Lower lobe of right lung (tissue), 2 donors: ENCODE results near the gene ATXN7L1. TPM values are rescaled to one million over a fixed set of nuclear protein-coding genes. Genes with fewer than 3 reads are reported as not detected.

Experiments used
- ATAC-seq, 2 donors: fragments of 200-7000 bp; cut with Tn5 transposase; one replicate each; pipeline ENCODE4 v1.9.1; 2020 to 2022; ENCODE audit warnings: mild to moderate bottlenecking in 2 of 2, moderate library complexity in 2 of 2
- DNase-seq: peaks from one replicate; pipeline ENCODE4 v3.0.0-alpha.2; 2020
- H3K27ac ChIP-seq: fragments of 200-600 bp; one replicate; pipeline ENCODE4 v1.8.0; 2022
- H3K27me3 ChIP-seq: fragments of 200-600 bp; one replicate; pipeline ENCODE4 v1.8.0; 2022; ENCODE audit warnings: low read depth
- H3K36me3 ChIP-seq: fragments of 200-600 bp; one replicate; pipeline ENCODE4 v1.8.0; 2022; ENCODE audit warnings: mild to moderate bottlenecking
- H3K4me1 ChIP-seq: fragments of 200-600 bp; one replicate; pipeline ENCODE4 v1.8.0; 2022
- H3K4me3 ChIP-seq: fragments of 200-600 bp; one replicate; pipeline ENCODE4 v1.8.0; 2022; ENCODE audit warnings: mild to moderate bottlenecking
- H3K9me3 ChIP-seq: fragments of 200-600 bp; one replicate; pipeline ENCODE4 v1.8.0; 2022
- intact Hi-C: fragments of 100-400 bp; cut with DNase I; formaldehyde crosslinking; loops from one replicate; pipeline ENCODE4 v1.11.0; 2022
- total RNA-seq: library from RNA; stranded (reverse); fragmentation: NEBNext Ultra II Directional; extraction: Animal tissue kit (Norgen Biotek cat#: 25700); gene quantifications from one replicate; pipeline ENCODE4 v1.2.1, GENCODE V29; 2021
- TF ChIP-seq, protein P1 (sequence below): fragments of 200-600 bp; IDR thresholded peaks from one replicate; pipeline ENCODE4 v1.8.0; 2022; ENCODE audit warnings: antibody characterized with exemption, mild to moderate bottlenecking
- donor health status: DM: no; HTN: yes; CAD: no; lungs with severe emphysema.

ATXN7L1 gene
- total RNA-seq, 1 donor from 2014 or later: 17.7 TPM

- Histone ChIP-seq H3K27ac (no peak overlapping the region), H3K4me3 (no peak overlapping the region), H3K27me3 (no peaks in the 10 kb centered on the region), H3K9me3 (no peaks in the 10 kb centered on the region), H3K36me3 (no peaks in the 10 kb centered on the region), H3K4me1 (peaks cover 21% of the 10 kb centered on the region)
- intact Hi-C loops: no loop called here
- TF ChIP-seq, protein P1, sequence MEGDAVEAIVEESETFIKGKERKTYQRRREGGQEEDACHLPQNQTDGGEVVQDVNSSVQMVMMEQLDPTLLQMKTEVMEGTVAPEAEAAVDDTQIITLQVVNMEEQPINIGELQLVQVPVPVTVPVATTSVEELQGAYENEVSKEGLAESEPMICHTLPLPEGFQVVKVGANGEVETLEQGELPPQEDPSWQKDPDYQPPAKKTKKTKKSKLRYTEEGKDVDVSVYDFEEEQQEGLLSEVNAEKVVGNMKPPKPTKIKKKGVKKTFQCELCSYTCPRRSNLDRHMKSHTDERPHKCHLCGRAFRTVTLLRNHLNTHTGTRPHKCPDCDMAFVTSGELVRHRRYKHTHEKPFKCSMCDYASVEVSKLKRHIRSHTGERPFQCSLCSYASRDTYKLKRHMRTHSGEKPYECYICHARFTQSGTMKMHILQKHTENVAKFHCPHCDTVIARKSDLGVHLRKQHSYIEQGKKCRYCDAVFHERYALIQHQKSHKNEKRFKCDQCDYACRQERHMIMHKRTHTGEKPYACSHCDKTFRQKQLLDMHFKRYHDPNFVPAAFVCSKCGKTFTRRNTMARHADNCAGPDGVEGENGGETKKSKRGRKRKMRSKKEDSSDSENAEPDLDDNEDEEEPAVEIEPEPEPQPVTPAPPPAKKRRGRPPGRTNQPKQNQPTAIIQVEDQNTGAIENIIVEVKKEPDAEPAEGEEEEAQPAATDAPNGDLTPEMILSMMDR: no peak
- DNase-seq (peak; percentile 74), ATAC-seq (peak; percentile 74 to 79)
Observed at GRCh38 chr7:105837765-105838626, 38.4 kb downstream of the ATXN7L1 start.

- ATAC-seq (no peak), DNase-seq (no peak)
- Histone ChIP-seq H3K4me3 (no peak overlapping the region), H3K4me1 (peaks cover 34% of the 10 kb centered on the region), H3K36me3 (no peaks in the 10 kb centered on the region), H3K9me3 (no peaks in the 10 kb centered on the region), H3K27ac (no peak overlapping the region), H3K27me3 (no peaks in the 10 kb centered on the region)
- intact Hi-C loops: no loop called here
- TF ChIP-seq, protein P1: no peak
Observed at GRCh38 chr7:105835441-105835840, 41.0 kb downstream of the ATXN7L1 start.

GRCh38 chr7:105831824-105832535 is 44.4 kb downstream of the ATXN7L1 start:
- Histone ChIP-seq H3K4me3 (no peak overlapping the region), H3K4me1 (peaks cover 20% of the 10 kb centered on the region), H3K27me3 (no peaks in the 10 kb centered on the region), H3K27ac (no peak overlapping the region), H3K9me3 (no peaks in the 10 kb centered on the region), H3K36me3 (no peaks in the 10 kb centered on the region)
- intact Hi-C loops: no loop called here
- ATAC-seq (no peak), DNase-seq (no peak)
- TF ChIP-seq, protein P1: no peak

DNA sequence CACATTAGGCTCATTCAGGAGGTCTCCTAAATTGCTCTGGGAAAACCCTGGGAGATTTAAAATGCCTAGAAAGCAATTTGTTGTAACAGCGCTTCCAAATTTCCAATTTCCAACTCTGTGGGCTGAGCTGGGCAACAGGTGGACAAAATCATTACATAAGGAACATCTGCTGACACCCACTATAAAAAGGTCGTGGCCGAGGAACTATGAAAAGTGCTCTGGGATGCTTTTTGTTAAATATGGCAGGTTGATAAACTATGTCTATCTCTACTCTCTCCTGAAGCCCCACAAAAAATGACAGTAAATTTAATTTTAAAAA is 45.1 kb downstream of the ATXN7L1 start:
- intact Hi-C loops: no loop called here
- no peak overlapping the region for H3K4me3 ChIP-seq
- DNase-seq: no peak
- H3K27ac ChIP-seq: no peak overlapping the region
- H3K36me3 ChIP-seq: no peaks in the 10 kb centered on the region
- TF ChIP-seq, protein P1: no peak
- H3K9me3 ChIP-seq: no peaks in the 10 kb centered on the region
- H3K4me1 ChIP-seq: peaks cover 20% of the 10 kb centered on the region
- no peak for ATAC-seq
- no peaks in the 10 kb centered on the region for H3K27me3 ChIP-seq

GRCh38 chr7:105830405-105831301 is 45.7 kb downstream of the ATXN7L1 start:
- no peaks in the 10 kb centered on the region for H3K27me3 ChIP-seq
- DNase-seq (no peak), ATAC-seq (peak; percentile 56 to 69)
- H3K4me3 ChIP-seq: no peak overlapping the region
- intact Hi-C loops: no loop called here
- H3K36me3 ChIP-seq: no peaks in the 10 kb centered on the region
- no peak overlapping the region for H3K27ac ChIP-seq
- H3K4me1 ChIP-seq: peaks cover 20% of the 10 kb centered on the region
- TF ChIP-seq, protein P1: no peak
- no peaks in the 10 kb centered on the region for H3K9me3 ChIP-seq
